ENCODE results near the gene SLIT3.

Gene SLIT3

GRCh38 chr5:169064093-169064492 is 236.8 kb downstream of the SLIT3 start:
- no peak for DNase-seq

- no peak for DNase-seq
These were observed 237.5 kb downstream of the SLIT3 start for GRCh38 chr5:169063316-169063953.

GRCh38 chr5:169062690-169063089 is 238.2 kb downstream of the SLIT3 start:
- no peak for DNase-seq

GRCh38 chr5:169054506-169054905 is 246.4 kb downstream of the SLIT3 start:
- DNase-seq = no peak

- DNase-seq = no peak
These were observed 248.7 kb downstream of the SLIT3 start for GRCh38 chr5:169052207-169052606.

GRCh38 chr5:169051351-169051750 is 249.6 kb downstream of the SLIT3 start:
- no peak for DNase-seq

GRCh38 chr5:169050636-169051035 is 250.3 kb downstream of the SLIT3 start:
- DNase-seq = no peak

- DNase-seq = no peak
These were observed 250.8 kb downstream of the SLIT3 start for GRCh38 chr5:169050146-169050571.

GRCh38 chr5:169049712-169050111 is 251.2 kb downstream of the SLIT3 start:
- no peak for DNase-seq

GRCh38 chr5:169048181-169049125 is 252.5 kb downstream of the SLIT3 start:
- DNase-seq = no peak

- DNase-seq = no peak
These were observed 256.0 kb downstream of the SLIT3 start for GRCh38 chr5:169044962-169045361.

- DNase-seq = no peak
These were observed 259.8 kb downstream of the SLIT3 start for GRCh38 chr5:169041180-169041579.

GRCh38 chr5:169039592-169039991 is 261.3 kb downstream of the SLIT3 start:
- DNase-seq = no peak

- no peak for DNase-seq
These were observed 263.5 kb downstream of the SLIT3 start for GRCh38 chr5:169037466-169037865.

GRCh38 chr5:169036079-169036805 is 264.7 kb downstream of the SLIT3 start:
- DNase-seq = no peak

GRCh38 chr5:169029661-169030274 is 271.2 kb downstream of the SLIT3 start:
- DNase-seq = no peak

GRCh38 chr5:169029037-169029436 is 271.9 kb downstream of the SLIT3 start:
- no peak for DNase-seq

GRCh38 chr5:169027501-169028061 is 273.4 kb downstream of the SLIT3 start:
- no peak for DNase-seq

- DNase-seq = no peak
These were observed 275.4 kb downstream of the SLIT3 start for GRCh38 chr5:169025491-169025890.

- no peak for DNase-seq
These were observed 276.5 kb downstream of the SLIT3 start for GRCh38 chr5:169024421-169024820.

GRCh38 chr5:169022718-169023117 is 278.2 kb downstream of the SLIT3 start:
- DNase-seq = no peak

GRCh38 chr5:169020102-169020501 is 280.8 kb downstream of the SLIT3 start:
- no peak for DNase-seq

- DNase-seq = no peak
These were observed 282.0 kb downstream of the SLIT3 start for GRCh38 chr5:169018925-169019324.
